Measurements from ENCODE around the gene ZDHHC18.

The ZDHHC18 gene, protein sequence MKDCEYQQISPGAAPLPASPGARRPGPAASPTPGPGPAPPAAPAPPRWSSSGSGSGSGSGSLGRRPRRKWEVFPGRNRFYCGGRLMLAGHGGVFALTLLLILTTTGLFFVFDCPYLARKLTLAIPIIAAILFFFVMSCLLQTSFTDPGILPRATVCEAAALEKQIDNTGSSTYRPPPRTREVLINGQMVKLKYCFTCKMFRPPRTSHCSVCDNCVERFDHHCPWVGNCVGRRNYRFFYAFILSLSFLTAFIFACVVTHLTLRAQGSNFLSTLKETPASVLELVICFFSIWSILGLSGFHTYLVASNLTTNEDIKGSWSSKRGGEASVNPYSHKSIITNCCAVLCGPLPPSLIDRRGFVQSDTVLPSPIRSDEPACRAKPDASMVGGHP
- total RNA-seq, result 13.8 to 59.8 (median 32.4) reads per million in 18 experiments

DNA sequence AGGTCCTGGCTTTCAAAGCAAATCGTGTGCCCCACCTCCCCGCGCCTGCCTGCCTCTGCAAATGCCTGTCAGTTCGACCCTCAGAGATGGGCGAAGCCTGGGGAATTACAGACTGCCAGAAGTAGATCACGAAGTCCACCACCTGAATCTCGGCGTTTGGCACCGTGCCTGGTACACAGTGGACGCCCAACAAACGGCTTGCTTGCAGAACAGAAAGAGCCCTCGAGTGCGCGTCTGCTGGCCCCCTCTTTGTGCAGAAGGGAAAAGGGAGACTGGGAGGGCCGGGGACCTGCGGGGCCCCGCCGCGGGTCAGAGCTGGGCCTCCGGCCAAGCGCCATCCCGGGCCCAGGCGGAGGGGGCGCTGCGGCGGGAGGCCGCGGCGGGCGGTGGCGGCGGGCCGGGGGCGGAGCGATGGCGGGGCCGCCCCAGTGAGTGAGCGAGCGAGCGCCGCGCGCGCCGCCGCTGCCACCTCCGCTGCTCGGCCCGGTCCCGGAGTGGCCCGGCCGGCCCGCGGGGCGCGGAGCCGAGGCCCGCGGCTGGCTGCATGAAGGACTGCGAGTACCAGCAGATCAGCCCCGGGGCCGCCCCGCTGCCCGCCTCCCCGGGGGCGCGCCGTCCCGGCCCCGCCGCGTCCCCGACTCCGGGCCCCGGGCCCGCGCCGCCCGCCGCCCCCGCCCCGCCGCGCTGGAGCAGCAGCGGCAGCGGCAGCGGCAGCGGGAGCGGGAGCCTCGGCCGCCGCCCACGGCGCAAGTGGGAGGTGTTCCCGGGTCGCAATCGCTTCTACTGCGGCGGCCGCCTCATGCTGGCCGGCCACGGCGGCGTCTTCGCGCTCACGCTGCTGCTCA lies at the start of gene ZDHHC18:
Gene ZDHHC18 (plus strand): TSS at position 428 of the 845 bp plus-strand sequence. CDS start 117 bp downstream, at position 545.
- peak; percentile 57 to 76 for DNase-seq

DNA sequence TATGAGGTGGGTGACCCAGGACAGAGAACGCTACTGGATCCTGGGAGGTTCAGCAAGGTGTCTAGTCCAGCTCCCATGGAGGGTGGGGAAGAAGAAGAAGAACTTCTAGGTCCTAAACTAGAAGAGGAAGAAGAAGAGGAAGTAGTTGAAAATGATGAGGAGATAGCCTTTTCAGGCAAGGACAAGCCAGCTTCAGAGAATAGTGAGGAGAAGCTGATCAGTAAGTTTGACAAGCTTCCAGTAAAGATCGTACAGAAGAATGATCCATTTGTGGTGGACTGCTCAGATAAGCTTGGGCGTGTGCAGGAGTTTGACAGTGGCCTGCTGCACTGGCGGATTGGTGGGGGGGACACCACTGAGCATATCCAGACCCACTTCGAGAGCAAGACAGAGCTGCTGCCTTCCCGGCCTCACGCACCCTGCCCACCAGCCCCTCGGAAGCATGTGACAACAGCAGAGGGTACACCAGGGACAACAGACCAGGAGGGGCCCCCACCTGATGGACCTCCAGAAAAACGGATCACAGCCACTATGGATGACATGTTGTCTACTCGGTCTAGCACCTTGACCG lies 47.3 kb upstream of the ZDHHC18 start:
- no peak for DNase-seq

DNA sequence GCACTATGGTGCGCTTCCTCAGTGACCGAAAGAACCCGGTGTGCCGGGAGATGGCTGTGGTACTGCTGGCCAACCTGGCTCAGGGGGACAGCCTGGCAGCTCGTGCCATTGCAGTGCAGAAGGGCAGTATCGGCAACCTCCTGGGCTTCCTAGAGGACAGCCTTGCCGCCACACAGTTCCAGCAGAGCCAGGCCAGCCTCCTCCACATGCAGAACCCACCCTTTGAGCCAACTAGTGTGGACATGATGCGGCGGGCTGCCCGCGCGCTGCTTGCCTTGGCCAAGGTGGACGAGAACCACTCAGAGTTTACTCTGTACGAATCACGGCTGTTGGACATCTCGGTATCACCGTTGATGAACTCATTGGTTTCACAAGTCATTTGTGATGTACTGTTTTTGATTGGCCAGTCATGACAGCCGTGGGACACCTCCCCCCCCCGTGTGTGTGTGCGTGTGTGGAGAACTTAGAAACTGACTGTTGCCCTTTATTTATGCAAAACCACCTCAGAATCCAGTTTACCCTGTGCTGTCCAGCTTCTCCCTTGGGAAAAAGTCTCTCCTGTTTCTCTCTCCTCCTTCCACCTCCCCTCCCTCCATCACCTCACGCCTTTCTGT lies 46.0 kb upstream of the ZDHHC18 start:
- no peak for DNase-seq

DNA sequence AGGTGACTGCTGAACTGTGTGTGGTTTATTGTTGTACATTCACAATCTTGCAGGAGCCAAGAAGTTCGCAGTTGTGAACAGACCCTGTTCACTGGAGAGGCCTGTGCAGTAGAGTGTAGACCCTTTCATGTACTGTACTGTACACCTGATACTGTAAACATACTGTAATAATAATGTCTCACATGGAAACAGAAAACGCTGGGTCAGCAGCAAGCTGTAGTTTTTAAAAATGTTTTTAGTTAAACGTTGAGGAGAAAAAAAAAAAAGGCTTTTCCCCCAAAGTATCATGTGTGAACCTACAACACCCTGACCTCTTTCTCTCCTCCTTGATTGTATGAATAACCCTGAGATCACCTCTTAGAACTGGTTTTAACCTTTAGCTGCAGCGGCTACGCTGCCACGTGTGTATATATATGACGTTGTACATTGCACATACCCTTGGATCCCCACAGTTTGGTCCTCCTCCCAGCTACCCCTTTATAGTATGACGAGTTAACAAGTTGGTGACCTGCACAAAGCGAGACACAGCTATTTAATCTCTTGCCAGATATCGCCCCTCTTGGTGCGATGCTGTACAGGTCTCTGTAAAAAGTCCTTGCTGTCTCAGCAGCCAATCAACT lies 45.2 kb upstream of the ZDHHC18 start:
- DNase-seq, result no peak

DNA sequence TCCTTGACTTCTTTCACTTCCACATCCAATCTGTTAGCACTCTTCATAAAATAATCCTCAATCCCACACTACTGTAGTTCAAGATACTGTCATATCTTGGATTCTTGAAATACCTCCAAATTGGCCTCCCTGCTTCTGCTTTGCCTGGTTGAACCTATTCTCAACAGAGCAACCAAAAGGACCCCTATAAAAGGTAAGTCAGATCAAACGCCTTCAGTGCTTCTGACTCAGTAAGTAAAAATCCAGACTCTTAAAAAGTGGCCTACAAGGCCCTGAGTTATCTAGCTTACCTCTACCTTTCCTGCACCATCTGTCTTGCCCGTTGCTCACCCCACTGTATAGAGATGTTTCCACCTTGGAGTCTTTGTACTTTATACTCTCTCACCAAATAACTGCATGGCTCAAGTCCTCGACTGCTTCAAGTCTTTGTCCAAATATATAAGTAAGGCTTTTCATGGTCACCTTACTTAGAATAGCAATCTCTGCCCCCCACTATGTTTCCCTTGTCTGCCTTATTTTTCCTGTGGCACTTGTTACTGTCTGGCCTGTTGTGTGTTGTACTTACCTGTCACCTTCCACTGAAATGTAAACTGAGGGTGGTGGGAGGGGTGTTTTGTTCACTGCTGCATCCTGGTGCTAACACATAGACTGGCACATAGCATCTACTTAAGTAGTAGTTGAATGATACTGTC lies 43.8 kb upstream of the ZDHHC18 start:
- DNase-seq, result no peak

DNA sequence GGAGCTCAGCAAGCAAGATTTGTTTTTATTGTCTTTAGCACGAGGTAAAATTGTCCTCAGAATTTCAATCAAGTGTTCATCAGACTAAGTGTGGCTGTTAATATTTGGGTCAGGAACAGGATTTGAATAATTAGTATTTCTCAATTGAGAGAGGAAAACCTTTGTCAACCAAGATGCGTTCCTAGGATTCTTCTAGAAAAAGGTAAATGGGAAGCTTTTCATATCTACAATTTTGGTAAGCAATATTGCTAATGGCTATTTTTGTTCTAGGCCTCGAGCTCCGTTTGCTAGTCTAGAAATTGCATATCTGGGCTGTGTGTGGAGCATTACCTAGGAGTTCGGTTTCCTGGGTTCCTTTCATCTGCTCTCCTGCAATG lies 42.9 kb upstream of the ZDHHC18 start:
- no peak for DNase-seq

DNA sequence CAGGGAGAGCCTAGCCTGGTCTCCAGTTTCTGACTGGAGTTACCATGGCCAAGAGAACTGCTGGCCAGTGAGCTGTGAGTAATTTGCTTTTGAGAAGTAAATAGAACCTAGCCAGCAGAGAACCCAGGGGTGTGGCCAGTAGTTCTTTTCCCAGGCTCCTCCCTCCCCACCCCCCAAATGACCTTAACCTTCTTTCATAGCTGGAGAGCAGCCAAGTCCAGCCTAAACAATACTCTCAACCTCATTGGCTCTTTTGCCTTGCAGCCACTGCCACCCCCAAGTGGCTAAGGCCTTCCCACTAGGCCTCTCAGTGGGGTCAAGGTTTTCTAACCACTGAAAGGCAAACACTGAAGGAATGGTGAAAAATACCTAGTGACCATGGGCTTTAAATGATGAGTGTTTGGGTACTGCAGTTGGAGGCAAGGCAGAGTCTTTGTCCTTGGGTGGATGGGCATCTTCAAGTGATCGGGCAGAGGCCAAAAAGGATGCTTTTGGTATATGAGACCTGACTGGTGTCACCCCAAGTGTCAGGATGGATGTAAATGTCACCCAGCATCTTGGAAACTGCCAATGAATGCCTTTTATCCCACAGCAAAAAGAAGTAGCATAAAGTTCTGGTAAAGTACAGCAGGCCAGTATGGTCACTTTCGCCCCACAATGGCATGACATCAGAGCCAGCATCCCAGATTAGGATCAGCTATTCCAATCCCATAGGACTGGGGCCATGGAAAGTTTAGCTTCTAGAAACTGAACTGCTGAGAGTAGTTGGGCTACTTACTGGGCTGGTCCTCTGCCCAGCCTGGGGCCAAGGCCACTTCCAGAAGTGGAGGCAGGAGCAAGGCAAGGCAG lies 42.2 kb upstream of the ZDHHC18 start:
- peak; percentile 12 to 37 for DNase-seq

DNA sequence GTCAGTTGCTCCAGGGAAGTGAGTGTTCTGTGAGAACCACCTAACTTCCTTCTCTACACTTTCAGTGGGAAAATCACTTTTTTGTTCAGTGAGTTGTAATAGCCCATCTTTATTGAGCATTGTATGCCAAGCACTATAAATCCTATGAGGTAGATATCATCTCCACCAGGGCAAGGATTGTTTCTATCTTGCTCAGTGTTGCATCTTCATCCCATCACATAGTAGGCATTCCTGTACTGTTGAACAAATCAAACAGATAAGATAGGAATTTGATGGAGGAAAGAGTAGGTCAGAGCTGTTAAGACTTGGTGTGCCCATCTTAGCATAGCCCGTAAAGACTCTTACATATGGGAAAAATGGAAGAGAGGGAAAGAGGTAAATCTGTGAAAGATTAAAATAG lies 41.6 kb upstream of the ZDHHC18 start:
- DNase-seq, result no peak

DNA sequence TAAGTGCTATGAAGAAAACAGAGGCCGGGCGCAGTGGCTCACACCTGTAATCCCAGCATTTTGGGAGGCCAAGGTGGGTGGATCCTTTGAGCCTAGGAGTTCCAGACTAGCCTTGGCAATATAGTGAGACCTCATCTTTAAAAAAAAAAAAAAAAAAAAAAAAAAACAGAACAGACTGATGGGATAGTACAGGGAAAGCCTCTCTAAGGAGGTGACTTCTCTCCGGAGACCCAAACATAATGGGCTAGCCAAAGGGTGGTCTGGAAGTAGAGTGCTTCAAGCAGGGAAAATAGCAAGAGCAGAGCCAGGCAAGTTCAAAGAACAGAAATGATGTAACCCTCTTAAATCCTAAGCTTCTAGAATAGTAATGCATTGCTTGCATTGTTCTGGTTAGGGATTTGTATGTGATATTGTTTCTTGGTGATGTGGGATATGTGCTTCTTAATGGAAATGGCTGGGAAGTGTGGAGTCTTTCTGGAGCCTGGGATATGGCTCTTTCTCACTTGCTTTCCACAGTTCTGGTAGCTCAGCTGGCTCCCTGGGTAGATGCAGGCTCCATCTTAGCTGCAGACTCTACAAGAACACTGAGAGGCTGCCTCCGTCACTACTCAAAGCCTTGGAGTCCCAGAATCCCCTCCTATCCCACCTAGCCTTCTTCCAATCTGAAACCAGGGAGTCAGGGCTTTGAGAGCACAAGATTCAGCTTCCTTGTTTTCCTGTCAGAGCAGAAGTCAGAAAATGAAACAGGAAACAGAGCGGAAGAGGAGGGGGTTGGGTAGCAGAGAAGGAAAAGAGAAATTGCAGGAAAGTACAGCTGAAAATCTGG lies 40.7 kb upstream of the ZDHHC18 start:
- peak; percentile 78 to 80 for DNase-seq

DNA sequence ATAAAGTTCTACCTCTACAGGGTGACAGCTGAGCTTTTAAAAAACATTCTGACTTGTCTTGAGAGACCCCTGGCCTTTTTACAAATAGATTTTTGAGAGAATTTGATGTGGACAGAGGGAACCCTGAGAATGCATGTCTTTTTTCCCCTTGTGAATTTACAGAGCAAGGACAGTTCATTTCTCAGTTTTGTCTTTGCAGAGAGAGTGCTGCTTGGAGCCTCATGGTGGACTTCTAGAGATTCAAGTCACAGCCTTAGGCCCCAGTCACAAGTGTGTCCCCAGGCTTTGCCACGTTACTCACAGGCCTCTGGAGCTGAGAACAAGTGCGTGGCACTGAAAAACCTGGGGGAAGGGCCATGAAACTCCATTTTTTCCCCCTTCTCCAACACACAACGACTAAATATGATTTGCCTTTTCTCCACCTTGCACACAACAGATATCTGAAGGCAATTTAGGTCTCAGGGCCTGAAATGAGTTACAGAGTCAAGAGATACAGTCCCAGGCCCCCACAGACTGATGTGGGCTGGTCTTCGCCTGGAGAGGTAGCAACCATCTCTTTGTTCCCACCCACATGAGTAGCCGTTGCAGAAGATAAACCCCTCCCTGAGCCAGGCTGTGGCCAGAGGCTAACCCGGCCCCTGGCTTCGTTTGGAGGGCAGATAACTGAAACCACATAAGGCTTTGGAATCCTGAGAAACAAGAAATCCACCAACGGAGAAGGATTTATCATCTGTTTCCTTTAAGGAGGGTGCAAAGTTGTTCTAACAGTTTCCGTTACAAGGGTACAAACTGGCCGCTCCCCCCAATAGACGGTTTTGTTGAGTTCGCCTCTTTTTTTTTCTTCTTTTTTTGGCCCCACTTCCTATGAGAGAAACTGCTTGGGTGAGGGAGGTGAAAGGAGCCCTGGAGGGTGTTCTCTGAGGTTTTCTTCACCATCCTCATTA lies 39.8 kb upstream of the ZDHHC18 start:
- DNase-seq, result peak; percentile 62 to 68

DNA sequence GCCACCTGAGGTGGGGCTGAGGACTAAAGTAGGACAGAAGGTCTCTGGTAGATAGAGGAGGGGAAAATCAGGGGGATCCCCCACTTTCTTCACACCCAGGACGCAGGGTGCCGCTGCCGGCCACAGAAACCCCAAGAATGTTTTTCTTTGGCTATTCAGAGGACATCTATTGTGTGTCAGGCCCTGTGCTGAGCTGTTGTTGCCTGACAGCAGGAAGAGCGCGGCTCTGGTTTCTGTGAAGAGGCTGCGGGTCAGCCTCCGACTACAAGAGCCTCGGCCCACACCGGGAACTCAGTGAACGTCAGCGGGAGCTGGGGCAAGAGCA lies 39.1 kb upstream of the ZDHHC18 start:
- DNase-seq, result no peak

DNA sequence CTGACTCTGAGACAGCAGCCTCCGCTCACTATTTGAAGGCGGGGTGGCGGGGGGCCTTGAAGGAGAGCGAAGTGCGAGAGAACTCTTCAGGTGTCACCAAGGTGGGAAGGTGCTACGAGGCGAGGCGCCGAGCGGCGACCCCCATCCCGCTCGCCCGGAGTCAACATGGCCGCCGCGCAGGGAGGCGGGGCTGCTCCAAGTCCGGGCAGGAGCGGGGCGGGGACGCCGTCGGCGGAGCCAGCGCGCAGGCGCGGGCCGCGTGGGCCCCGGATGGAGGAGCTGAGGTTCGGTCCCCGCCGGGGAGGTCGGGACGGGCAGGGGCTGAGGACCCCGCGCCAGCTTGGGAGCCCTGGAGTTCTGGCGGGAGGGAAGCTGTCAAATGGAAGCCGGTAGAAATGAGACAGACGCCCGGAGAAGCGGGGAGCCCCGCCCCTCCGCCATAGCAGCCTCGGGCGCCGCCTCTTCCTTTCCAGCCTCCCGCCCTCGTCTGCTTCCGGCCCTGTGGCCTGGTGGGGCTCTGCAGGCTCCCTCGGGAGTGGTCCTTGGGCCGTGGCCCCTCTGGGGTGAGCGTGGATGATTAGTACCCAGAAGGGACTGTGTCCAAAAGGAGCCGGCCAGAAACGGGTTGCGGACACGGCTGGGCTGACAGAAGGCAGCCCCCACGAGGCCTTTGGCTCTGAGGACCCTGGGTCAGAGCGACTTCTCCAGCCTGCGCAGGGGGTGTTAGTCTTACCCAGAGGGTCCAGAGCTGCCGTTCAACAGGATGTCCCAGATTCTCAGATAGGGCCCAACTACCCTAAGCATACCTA lies 38.6 kb upstream of the ZDHHC18 start, which contains the start of gene PIGV:
Gene PIGV (plus strand): TSS at position 245 of the 809 bp plus-strand sequence. CDS start 2,866 bp downstream, outside the sequence.
- DNase-seq, result peak; percentile 76 to 85

DNA sequence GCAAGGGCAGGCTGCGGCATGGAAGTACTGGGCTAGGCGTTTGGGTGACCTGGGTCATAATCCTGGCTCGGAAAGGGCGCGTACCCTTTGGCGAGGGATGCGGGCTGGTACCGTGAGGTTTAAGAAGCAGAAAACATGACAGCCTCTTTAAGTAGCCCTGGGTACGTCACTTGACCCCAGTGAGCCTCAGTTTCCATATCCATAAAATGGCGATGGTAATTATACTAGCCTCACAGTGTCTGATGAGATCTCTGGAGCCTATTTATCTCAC lies 38.0 kb upstream of the ZDHHC18 start:
- no peak for DNase-seq

DNA sequence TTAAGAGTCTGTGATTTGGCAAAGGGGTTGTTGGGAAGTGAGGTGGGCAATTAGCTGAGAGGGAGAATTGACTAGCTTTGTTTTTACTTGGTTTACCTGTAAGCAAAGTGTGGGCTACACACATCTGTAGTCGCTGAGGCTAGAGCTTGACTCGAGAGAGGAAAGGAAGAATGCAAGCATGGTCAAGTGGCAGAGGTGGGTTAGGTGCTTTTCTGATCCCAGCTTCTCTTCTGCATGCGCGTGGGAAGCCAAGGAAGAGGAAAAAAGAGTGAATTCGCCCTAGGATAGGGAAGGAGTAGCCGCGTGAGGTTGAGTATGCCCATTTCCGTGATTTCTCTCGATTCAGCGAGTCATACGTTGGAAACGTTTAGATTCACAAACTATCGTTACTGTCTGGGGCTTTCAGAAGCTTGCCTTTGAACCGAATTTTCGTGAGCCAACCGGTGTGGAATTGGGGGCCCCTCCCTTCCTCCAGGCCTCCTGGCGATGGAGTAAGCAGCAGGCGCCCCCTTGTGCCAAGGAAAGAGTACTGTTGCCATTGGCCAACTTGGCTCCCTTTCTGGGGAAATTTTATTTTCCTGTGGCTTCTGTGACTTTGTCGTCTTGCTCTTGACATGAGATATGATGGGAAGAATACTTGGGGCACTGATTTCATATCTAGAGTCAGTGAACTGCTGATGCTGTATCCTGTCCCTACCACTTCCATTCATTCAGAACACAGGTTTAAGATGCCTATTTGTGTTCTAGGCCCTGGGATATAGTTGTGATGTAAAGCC lies 37.5 kb upstream of the ZDHHC18 start:
- peak; percentile 81 to 82 for DNase-seq

DNA sequence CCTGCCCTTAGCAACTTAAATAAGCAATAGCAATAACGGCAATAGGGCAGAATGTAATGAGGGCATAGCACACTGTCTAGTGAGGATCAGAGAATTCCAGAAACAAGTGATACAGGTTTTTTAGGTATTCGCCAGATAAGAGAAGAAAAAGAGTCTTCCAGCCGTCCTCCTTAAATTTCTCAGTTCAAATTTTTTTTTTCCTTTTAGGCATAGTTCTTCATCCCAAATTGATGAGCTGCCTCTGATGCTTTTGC lies 36.9 kb upstream of the ZDHHC18 start:
- no peak for DNase-seq

DNA sequence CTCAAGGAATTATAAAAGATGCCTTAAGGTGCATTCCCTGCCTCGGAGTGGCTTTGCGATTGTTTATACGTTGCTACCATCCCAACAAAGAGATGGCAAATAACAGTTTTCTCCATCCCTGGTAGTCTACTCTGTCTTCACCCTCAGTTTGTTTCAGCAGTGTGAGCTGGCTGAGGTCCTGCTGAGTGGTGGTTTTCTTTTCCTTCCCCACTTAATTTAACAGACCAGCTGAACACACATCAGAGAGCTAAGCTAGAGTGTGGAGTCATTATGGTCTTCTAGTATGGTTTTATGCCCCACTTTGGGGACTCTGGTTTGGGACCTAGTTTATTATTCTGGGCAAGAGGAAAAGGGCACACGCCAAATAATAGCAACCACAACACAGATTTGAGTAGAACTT lies 36.6 kb upstream of the ZDHHC18 start:
- DNase-seq, result no peak

DNA sequence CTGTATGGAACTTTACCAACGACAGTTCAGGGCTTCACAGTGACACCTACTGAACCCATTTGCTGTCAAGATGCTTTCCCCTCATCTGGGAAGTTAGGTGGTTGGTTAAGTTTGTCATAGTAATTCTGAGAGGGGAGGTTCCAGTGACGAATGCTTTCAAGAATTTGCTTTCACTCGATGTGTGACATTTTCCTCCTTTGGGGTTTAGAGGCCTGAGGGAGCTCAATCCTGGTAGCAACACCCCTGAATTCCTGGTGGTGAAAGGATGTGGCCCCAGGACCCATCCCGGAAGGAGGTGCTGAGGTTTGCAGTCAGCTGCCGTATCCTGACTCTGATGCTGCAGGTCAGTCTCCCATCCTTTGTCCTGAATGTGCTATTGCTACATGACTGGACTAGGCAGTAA lies 35.9 kb upstream of the ZDHHC18 start:
- no peak for DNase-seq

DNA sequence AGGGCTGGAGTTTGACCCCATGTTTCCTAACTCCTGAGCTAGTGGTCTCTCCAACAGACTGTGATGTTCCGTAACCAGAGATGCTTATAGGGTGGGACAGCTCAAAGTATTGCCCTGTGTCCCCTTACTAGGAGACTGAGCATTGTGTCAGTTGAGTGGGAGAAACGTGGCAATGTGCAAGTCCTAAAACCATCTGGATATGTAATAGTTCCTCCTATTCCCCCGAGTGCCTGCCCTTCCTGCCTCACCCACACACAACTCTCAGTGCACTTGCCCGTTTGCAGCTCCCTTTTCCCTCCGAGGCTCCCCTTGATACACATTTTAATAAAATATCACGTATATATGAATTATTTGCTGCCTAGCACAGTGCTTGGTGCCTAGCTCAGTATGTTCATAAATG lies 35.3 kb upstream of the ZDHHC18 start:
- peak; percentile 51 to 67 for DNase-seq
